Heart left ventricle (tissue), 13 donors: ENCODE measurements around the gene EDC4.

Experiments used
- CTCF ChIP-seq, 12 donors: fragments of 200-600 bp; sonication (generic) in 4 of 12; IDR thresholded peaks; one replicate each; pipeline versions ENCODE4 v1.5.0 to v1.8.0; 2018 to 2022; ENCODE audit warnings: antibody characterized with exemption in 12 of 12, mild to moderate bottlenecking in 5 of 12
- POLR2A ChIP-seq, 2 donors: fragments of 450-650 bp; IDR thresholded peaks; one replicate each; pipeline ENCODE4 v1.6.1; 2017; ENCODE audit warnings: antibody characterized with exemption in 2 of 2, mild to moderate bottlenecking in 2 of 2, moderate library complexity in 2 of 2
- donor health status: ischemic (EF 13 %, LVEDD 7.1; RV severe dilation, severe dysfunction).
- donor health status: DM: no; HTN: yes; CAD: no.
- donor health status: DM: no; HTN: no; CAD: no.
- donor health status: ischemic (EF 25% LVEDD 6.9; RV normal size, moderate dysfunction).
- donor health status: ischemic (EF 25% LVEDD 5.7; RV mildly dilated, moderate dysfunction).
- donor health status: ischemic (EF 35%, LVEDD 5.7; RV mildly dilated, moderate dysfunction).
- donor health status: nonischemic (EF 11% LVEDD 7.7; RV severe dilation, severe dysfunction).
- donor health status: DM: yes; HTN: yes; CAD: no.
- donor health status: PGD.
- donor health status: ischemic (EF 29% LVEDD 5.4; RV normal size, mild dysfunction).
- donor health status: nonischemic (EF 23%, LVEDD 6.1; RV moderate dilation, normal function).

GRCh38 chr16:67848118-67848517 is 24.7 kb upstream of the EDC4 start:
- TF ChIP-seq CTCF (IDR thresholded peaks at IDR 0.05): no peak
- TF ChIP-seq POLR2A (IDR thresholded peaks at IDR 0.05): no peak
